Measurements from ENCODE around the gene SMAD6.

Gene SMAD6

DNA sequence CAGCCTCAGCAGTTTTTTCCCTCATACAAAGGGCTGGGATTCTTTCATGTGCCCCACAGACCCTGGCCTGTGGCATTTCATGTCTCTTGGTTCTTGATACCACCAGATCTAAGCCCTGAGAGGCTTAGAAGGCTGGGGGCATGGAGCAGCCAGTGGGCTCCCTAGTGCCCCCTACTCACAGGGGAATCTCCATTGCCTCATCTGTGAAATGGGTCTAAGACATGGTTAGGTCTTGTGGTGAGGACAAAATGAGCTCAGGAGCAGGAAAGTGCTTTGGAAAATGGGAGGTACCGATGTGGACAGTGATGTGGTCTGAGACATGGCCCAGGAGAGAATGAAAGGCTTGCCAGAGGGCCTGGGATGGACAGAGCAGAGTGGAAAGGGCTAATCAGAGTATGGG lies 94.3 kb downstream of the SMAD6 start:
- DNase-seq (ENCODE audit: low read depth in 2 of 2), result no peak

- DNase-seq (ENCODE audit: low read depth in 2 of 2), result no peak
Observed at GRCh38 chr15:66797921-66798320, 95.9 kb downstream of the SMAD6 start.

DNA sequence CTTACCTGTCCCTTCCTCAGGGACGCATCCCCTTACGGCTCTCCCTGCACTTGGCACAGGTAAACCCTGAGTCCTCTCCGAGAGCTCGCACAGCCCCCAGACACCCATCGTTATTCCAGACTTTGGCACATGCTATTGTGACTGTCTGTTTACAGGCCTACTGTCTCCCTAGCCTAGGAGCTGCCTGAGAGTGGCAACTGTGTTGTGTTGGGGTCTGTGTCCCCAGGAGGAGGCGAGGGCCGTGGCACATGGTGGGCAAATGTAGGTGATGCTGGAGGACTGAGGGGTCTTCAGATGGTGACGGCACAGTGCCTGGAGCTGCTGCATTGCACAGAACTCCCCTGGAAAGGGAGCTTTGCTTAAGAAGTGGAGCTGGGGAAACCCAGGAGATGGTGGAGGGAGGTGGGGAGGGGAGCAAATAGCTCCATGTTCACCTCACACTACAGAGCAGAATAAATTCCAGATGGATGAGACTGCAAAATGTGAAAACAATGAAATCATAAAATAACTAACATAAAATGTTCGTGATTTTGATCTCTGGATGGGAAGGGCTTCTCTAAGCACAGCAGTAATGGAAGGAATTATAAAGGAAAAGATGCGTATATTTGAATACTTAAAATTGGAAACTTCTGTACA lies 96.5 kb downstream of the SMAD6 start:
- DNase-seq (ENCODE audit: low read depth in 2 of 2), result no peak

- no peak for DNase-seq (ENCODE audit: low read depth in 2 of 2)
Observed at GRCh38 chr15:66799242-66799641, 97.2 kb downstream of the SMAD6 start.

DNA sequence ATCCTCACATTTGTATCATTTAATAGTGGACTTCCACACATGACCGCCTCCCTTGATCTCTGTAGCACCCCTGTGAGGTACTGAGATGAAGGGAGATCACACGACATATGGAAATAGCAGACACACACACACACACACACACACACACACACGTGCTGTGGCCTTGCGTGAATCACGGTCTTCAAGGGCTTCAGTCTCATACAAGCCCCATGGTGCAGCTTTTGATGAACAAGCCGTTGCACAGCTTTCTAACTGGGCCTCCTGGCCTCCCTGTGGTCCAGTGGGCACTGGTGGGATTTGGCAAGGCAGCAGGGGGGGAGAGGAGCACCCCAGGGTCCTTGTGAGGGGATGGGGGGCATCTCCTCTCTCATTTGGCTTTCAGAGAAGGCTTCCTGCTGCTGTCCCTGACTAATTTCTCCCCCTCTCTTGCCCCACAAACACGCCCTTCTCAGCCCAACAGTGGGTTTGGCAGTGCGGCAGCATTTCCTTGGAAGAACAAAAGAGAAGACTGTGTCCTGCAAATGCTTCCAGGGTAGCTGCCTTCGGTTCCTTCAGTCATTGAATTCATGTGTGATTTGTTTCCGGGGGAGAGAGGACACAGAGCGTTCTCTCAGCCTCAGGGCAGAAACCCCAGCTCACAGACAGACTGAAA lies 98.7 kb downstream of the SMAD6 start:
- no peak for DNase-seq (ENCODE audit: low read depth in 2 of 2)

- DNase-seq (ENCODE audit: low read depth in 2 of 2), result no peak
Observed at GRCh38 chr15:66801266-66801665, 99.2 kb downstream of the SMAD6 start.

DNA sequence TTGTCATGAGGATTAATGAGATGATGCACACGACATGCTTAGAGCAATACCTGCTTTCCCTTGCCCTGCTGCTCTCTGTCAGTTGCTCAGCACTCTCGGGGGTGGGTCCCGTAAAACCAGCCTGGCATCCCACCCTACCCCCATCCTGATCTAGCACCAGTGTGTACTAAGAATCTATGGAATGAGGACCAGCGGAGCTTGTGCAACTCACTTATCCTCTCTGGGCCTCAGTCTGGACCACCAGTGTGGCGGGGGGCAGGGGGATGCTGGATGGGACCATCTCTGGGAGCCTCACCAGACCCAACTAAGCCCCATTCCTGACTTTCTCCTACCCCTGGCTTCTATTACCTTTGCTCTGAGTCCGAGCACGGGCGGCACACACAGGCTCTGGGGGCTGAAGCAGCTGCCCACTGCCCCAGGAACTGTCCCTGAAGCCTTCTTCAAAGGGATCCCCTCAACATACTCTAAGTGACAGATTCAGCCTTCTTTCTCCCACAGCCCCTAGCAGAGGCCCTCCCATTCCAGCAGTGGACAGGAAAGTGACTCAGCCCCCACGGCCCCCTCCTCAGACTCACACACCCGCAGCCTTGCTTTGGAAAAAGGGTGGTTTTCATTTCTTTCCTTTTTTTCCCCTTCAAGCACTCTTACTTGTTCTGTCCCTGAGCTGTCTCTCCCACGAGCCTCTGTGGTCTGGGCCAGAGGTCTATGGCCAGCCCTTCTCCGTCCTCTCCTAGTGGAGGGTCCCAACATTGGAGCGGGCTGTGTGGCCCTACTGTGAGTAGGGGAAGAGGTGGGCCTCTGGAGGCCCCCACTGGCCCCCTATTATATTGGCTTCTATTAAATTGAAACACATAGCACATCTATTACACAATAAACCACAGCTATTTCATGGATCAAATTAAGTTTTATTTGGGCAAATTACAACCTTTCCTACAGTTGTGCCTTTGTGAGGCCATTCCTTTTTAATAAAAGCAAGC lies 100.3 kb downstream of the SMAD6 start:
- DNase-seq (ENCODE audit: low read depth in 2 of 2), result no peak

GRCh38 chr15:66803182-66803729 lies 101.2 kb downstream of the SMAD6 start:
- no peak for DNase-seq (ENCODE audit: low read depth in 2 of 2)

DNA sequence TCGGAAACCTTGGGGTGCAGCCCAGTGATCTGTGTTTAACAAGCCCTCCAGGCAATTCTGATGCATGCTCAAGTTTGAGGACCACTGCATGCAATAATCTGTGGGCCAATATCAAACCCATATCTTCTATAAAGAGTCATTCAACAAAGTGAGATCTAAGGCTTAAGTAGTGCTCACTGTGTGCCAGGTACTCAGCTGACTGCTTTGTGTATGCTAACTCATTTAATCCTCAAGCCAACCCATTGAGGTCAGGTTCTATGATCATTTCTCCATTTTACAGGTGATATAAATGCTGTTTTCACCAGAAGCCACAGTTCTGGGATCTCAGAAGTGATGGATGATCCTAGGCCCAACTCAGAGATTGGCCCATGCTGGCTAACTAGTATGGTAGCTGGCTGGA lies 101.7 kb downstream of the SMAD6 start:
- DNase-seq (ENCODE audit: low read depth in 2 of 2), result no peak

DNA sequence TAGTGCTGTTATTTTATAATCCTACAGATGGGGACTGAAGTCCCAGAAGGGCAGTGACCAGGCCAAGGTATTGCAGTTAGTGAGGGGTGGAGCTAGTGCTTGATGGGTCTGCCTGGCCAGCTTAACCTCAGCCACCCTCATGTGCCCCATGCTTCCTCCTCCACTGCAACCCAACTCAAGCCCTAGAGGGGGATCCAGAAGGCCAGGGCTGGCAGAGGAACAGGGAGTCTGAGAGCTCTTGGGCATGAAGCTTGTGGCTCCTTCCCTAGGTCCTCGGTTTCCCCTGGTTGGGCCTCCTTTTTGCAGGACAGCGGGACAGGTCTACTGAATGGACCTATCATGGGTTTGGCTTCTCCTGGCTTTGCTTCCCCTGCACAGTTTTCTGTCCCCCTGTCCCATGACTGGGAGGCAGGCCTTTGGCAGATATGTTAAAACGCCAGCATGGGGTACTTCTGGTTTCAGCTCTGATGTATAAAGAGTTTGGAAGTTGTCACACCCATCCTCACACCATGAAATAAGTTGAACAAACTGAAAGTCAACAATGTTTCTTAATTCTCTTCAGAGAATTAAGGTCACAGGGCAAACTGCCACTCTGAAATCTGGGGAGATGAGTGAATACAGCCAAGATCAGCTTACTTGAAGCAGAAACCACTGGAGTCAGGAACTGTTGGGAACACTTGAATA lies 103.3 kb downstream of the SMAD6 start:
- DNase-seq (ENCODE audit: low read depth in 2 of 2), result no peak

GRCh38 chr15:66808181-66808824 lies 106.3 kb downstream of the SMAD6 start:
- no peak for DNase-seq (ENCODE audit: low read depth in 2 of 2)

GRCh38 chr15:66809664-66810063 lies 107.6 kb downstream of the SMAD6 start:
- DNase-seq (ENCODE audit: low read depth in 2 of 2), result no peak

DNA sequence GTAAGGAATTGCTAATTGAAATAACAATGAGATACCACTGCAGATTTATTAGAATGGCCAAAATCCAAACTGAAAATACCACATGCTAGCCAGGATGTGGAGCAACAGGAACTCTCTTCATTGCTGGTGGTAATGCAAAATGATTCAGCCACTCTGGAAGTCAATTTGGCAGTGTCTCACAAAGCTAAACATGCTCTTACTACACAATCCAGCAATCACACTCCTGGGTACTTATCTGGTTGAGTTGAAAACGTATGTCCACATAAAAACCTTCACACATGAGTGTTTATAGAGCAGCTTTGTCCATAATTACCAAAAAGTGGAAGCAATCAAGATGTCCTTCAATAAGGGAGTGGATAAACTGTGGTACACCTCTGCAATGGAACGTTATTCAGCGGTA lies 113.3 kb downstream of the SMAD6 start:
- no peak for DNase-seq (ENCODE audit: low read depth in 2 of 2)

GRCh38 chr15:66816201-66816600 lies 114.2 kb downstream of the SMAD6 start:
- DNase-seq (ENCODE audit: low read depth in 2 of 2), result no peak

DNA sequence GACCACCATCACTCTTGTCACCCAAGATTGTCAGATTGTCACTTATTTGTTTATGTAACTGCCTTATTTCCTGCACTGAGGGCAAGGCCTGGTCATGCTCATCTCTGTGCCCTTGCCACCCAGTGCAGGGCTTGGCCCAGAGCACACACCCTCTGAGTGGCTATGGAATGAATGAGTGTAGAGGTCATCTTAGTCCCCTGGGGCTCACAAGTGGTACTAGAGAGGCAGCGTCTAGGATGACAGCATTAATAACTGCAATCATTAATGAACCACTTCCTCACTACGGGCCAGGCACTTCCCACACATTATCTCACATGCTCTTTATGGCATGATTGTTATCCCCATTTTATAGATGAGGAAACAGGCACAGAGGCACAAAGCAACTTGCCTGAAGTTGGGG lies 117.0 kb downstream of the SMAD6 start:
- no peak for DNase-seq (ENCODE audit: low read depth in 2 of 2)

GRCh38 chr15:66820481-66821176 lies 118.6 kb downstream of the SMAD6 start:
- no peak for DNase-seq (ENCODE audit: low read depth in 2 of 2)

DNA sequence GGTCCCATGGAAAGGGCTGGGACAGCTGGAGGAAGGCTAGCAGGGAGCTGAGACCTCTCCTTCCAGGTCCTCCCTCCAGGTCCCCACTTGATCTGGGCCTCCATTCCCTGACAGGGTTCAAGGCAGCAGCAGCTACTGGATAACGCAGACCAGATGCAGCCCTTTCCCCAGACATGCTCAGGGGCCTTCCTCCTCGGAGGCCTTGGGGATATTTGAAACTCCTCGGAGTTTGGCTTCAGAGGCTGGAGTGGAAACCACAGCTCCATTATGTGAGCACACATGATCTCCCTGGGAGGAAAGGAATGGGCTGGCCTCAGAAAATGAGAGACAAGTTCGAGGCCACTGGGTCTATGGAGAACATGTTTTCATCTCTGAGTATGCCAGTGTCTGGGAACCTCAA lies 119.3 kb downstream of the SMAD6 start:
- DNase-seq (ENCODE audit: low read depth in 2 of 2), result no peak

- no peak for DNase-seq (ENCODE audit: low read depth in 2 of 2)
Observed at GRCh38 chr15:66822114-66822513, 120.1 kb downstream of the SMAD6 start.

DNA sequence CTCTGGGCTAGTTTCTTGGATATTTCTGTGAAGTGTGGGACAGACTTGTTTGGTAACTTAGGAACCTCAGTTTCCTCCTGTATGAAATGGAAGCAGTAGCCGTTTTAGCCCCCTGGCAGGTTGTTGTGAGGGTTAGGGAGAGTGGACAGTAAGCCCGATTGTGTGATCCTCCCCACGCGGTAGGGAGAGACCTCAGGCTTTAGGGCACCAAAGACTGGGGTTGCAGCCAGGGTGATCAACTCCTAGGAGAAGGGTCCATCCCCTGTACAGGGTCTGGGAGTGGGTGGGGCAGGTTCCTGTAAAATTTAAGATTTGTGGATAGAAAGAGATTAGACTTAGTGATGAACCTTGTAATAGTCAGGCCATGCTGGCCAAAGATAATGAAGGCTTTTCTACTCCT lies 120.5 kb downstream of the SMAD6 start:
- DNase-seq (ENCODE audit: low read depth in 2 of 2), result no peak

- DNase-seq (ENCODE audit: low read depth in 2 of 2), result no peak
Observed at GRCh38 chr15:66823601-66824000, 121.6 kb downstream of the SMAD6 start.

DNA sequence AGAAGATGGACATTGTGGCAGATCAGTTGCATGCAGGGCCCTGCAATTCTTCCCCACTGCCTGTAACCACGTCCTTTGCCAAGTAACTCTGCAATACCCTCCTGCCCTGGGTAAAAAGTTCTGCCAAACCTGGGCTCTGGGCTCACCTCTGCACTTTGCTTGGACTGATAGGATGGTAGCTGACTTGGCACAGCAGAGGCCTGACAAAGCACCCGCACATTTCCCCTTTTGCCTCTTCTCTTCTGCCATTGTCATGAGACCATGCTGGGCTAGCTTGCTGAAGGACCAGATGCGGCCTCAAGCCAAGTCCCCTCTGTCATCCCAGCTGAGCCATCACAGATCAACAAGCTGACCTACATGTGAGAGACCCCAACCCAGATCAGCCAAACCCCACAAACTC lies 122.4 kb downstream of the SMAD6 start:
- no peak for DNase-seq (ENCODE audit: low read depth in 2 of 2)
